Hematopoietic multipotent progenitor cell treated with erythropoietin and hydrocortisone succinate and interleukin-3 and kit ligand, for 4 days (in vitro differentiated cells): ENCODE results near the gene ARSI.
"Not testable (repeated sequence)": the region's sequence is repeated elsewhere in the genome, so short reads cannot be mapped to it uniquely, and the experiment has no call there.

Source experiments
- DNase-seq: peaks from one replicate; pipeline ENCODE4 v3.0.0-alpha.2; 2015

The ARSI gene

DNA sequence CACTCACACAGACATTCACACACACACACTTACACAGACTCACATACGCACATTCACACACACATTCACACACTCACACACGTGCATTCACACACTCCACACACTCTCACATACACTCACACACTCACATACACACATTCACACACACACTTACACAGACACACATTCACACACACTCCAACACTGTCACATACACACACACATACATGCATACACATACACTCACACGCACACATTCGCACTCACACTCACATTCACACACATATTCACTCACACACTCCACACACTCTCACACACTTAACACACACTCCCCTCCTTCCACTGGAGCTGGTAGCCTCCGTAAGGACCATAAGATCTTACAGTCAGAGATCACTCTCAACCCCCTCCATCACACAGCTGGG is 39.3 kb downstream of the ARSI start:
- no peak for DNase-seq

DNA sequence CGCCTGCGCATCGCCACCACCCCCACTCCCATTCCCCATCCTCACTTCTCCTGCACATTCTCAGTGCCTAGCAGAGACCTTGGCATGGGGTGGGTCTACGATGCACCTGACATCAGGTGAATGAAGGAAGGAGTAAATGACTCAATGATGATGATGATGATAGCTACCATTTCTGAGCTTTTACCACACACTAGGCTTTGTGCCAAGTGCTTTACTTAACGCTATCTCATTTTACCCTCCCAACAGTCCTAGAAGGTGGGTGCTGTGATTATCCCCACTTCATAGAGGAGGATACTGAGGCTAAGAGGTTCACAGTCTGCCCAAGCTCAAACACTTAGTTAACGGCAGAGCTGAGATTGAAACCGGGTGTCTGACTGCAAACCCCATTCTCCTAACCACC is 40.2 kb downstream of the ARSI start:
- peak; percentile 28 for DNase-seq

DNA sequence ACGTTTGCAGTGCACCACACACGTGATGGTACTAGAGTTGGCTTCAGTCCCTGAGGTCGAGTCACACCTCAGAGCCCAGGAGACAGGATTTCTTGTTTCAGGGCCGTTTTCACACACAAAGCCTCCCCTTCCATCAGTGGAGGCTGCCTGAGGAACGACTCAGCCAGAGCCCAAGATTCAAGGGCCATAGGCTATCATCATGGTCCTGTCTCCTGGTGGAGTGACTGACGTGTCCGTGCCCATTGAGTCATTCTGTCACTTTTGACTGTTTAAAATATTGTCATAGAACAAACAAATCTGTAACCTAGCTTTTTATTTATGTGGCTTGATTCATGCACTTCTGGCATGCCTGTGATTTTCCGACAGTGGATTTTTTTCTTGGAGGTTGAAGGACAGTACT is 41.5 kb downstream of the ARSI start:
- DNase-seq: no peak

DNA sequence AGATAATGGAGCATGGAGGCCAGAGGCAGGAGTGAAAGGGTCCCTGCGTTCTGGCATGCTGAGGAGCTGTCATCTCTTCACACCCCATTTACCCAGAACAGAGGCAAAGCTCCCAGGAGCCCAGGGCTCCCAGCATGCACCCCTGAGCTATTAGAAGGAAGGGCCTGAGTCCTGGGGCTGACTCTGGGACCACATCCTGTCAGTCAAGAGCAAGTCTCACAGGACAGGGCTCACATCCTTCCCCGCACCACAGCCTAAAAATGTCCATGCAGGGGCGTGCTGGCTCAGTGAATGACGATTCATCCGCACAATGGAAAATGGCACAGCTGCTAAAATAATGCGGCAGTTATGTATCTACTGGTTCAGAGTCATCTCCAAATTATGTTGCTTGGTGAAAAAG is 44.6 kb downstream of the ARSI start:
- no peak for DNase-seq

DNA sequence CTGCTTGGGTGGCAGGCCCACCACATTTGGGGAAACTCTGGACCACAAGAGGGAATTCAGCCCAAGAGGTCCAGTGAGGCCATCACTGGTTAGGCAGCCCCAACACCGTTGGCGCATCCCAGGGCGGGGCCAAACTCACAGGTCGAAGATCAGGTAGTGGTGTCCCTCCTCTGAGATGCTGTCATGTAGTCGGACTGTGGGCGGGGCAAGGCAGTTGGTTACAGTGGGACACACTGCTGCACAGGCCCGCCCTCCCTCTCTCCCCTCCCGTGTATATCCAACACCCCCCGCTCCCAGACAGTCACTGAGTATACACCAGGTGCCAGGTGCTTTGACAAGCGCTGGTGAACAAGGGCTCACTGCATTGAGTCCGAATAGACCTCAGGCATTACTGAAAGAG is 45.3 kb downstream of the ARSI start:
- DNase-seq: no peak

DNA sequence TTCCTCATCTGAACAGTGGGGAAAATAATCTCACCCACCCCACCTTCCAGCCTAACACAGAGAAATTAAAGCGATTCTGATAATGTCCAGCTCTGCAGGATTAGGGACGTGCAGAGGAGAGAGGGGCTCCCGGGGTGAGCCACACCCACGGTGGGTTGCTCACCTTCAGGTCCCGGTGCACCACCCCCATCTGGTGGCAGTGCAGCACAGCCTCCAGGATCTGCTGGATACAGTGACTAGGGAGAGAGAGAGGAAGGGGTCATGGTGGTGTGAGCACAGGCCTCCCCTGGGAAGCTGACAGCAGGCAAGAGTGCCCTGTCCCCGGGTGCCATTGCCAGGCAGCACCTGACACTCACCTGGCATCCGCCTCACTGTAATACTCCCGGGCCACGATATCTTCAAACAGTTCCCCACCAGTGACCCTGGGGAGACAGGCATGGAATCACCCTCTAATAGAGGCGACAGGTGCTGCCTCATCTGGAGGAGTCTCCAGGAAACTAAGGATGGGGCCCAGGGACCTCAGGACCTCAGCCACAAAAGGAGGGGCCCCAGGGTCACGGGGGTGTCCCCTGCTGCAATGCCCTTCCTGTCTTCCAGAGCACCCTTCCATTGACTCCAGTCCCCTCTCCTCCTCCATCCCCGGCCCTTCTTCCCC is 46.2 kb downstream of the ARSI start:
- no peak for DNase-seq

DNA sequence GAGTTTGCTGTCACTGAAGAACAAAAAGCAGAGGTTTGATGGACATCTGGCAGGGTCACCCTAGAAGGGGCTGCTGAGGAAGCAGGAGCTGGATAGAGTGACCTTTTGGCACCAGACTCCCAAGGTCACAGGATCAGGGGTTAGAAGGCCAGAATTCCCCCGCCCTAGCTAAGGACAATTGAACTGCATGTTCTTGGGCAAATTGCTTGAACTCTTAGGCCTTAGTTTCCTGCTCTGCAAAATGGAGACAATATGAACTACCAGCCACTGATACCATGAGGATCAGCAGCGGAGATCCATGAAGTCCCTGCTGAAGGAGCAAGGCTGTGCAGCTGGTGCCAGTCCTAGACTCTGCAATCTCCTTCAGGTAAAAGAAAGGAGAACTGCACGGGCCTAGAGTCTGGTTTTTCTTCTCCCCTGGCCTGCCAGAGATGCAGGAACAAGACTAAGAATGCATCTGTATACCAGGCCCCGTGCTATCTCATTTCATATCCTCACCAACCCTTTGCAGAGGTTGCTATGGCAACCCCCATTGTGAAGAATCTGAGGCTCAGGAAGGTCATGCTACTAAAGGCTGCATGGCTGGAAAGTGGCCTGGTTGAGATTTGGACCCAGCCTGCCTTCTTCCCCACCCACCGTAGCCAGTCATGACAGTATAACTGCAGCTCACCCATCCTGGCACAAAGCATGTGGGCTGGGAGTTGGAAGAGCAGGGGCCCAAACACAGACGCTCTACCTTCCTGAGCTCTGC is 46.9 kb downstream of the ARSI start:
- DNase-seq: peak; percentile 31

DNA sequence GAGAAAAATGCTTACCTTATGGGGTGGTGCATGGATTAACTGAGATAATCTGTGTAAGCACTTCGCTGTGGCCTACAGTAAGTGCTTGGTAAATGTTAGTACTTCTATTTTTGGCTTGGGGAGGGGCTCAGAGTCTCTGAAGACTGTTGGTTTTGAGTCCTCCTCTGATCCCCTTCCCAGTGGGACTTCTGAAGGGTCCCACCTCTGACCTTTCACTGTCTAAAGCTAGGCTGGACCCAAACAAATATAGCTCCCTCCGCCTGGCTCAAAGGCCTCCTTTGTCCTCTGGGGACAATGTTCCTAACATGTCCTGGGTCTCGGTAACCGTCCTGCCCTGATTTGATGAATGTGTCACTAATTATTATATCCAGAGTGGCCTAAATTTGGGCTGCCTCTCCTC is 47.9 kb downstream of the ARSI start:
- DNase-seq: no peak

DNA sequence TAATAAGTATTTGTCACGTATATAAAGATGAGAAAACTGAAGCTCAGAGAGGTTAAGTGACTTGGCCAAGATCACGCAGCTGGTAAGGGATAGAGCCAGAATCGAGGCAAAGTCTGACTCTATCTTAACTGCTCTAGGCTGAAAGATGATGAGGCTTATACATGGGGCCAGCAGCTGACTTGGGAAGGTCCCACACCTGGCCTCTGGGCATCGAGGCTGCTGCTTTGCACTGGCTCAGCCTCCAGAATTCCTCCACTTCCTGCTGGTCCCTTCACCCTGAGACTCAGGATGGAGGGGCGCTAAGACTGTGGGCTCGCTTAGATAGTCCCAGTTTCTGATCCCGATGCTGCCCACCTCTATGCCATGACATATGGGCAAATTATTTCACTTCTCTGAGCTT is 48.3 kb downstream of the ARSI start:
- DNase-seq: no peak

DNA sequence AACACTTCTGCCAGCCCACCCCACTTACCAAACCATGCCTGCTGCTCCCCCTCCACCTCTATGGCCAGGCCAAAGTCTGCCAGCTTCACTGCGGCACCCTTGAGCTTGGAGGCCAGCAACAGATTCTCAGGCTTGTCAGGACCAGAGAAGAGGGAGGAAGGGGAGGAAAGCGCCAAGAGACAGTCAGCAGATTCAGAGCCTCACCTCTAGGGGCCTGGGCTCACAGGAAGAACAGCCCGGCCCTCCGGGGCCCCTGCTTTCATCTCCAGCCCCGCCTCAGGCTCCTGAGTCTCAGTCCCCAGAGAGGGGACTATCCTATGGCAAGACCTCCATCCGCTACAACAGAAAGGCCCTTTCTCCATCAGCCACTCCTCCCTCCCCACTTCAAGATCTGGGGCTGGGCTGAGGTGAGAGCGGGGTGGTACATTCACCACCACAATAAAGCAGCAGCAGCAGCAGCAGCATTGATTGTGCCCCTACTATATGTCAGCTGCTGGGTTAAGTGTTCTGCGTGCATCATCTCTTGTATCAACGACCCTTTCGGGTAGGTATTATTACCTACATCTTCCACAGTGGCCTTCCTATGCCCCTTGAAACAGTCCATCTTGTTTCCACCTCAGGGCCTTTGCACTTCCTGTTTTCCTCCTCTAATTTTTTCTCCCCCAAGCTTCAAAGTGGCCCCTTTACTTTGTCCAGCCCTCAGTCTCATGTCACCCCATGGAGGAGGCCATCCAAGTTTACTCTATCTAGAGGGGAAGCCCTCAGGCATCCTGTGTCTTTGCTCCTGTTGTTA is 49.1 kb downstream of the ARSI start:
- DNase-seq: no peak

DNA sequence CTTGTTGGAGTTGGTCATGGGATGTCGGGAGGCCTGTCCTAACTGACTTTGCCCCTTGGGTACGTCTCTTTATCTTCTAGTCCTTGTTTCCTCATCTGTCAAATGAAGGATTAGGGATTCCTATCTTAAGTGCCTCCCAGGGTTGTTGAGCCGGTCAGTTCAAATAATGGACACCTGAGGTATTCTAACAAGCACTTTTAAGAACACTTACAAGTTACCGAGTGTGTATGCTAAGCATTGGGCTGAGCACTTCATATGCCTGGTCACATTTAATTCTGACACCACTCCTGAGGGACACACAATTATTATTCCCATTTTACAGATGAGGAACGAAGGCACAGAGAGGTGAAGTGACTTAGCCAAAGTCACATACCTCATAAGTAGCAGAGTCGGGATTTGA is 50.2 kb downstream of the ARSI start:
- DNase-seq: no peak

DNA sequence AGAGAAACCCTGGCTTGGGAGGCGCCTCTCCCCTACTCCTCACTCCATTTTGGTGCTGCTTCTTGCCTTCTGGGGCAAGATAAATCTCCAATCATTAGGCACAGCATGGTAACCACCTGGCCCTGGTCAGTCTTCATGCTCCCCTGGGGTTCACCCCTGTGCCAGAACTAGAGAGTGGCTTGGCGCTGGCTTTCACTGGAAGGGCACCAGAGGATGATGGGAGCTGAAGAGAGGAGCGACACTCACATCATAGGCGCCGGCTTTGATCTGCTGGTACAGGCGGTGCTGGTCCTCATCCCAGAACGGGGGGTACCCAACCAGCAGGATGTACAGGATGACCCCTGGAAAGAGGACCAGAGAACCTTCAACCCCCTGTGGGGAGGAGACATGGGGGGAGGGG is 51.2 kb downstream of the ARSI start:
- no peak for DNase-seq

DNA sequence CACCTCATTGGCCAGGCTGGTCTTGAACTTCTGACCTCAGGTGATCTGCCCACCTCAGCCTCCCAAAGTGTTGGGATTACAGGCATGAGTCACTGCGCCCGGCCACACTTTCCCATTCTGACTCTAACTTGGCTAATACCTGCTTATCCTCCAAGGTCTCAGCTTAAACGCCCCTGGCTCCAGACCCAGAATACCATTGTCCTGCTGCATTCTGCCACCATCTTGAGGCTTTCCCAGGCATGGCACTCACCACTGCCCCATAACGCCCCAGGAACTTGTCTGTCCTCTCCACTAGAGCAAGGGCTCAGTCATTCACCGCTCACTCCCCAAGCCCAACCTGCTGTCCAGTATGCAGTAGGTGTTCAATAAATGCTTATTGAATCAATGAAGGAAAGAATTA is 53.0 kb downstream of the ARSI start:
- DNase-seq: no peak

DNA sequence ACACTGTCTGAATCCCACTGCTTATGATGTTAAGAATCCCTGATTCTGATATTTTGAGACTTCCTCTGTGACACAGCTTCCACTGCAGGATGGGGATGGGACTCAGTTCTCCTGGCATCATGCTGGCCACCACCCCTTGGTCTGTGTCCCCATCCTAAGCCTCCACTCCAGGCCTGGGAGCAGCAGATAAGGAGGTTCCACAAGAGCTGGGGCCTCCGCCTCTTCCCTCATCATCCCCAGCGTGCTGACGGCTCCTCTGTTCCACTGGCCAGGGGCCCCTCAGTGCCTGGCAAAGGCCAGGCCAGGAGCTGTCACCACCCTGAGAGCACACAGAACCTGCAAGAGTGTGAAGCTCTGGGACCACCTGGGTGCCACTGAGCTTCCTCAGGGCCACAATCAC is 53.8 kb downstream of the ARSI start:
- peak; percentile 45 for DNase-seq

DNA sequence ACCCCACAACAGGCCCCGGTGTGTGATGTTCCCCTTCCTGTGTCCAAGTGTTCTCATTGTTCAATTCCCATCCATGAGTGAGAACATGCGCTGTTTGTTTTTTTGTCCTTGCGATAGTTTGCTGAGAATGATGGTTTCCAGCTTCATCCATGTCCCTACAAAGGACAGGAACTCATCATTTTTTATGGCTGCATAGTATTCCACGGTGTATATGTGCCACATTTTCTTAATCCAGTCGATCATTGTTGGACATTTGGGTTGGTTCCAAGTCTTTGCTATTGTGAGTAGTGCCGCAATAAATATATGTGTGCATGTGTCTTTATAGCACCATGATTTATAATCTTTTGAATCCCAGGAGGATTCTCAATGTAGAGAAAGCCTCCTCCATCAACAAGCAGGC is 54.2 kb downstream of the ARSI start:
- DNase-seq: not testable (repeated sequence)

DNA sequence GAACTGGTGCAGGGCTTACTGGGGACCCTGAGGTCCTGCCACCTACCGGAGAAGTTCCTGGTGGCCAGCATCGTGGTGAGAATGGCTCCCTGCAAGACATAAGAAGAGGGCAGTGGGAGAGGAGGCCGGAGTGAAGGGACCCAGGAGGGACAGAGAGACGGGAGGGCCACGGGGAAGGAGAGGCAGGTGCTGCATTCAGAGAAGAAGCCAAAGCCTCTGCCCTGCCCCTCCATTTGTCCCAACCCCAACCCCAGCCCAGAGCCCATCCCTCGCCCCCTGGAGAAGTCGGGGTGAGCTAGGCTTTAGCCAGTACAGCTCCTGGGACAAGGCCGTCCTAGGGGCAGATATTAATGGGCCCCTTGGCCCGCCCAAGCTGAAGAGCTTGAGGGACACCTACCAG is 55.0 kb downstream of the ARSI start:
- DNase-seq: no peak

DNA sequence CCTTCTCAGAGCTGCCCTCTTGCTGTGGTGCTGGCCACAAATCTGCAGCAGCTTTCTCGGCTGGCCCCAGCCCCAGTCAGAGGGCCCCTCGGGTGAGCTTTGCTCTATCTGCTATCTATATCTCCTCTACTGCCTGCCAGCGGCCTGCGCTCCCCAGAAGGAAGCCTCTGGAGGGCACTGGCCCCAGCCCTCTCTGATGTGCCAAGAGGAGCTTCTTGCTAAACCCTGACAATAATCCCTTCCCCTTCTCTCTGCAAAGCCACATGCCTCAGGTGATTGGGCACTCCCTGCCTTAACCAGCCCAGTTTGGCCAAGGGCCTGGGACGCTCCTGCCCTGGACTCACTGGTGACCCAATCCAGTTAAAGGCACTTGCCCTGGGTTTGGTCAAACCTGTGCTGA is 55.9 kb downstream of the ARSI start:
- peak; percentile 15 for DNase-seq

DNA sequence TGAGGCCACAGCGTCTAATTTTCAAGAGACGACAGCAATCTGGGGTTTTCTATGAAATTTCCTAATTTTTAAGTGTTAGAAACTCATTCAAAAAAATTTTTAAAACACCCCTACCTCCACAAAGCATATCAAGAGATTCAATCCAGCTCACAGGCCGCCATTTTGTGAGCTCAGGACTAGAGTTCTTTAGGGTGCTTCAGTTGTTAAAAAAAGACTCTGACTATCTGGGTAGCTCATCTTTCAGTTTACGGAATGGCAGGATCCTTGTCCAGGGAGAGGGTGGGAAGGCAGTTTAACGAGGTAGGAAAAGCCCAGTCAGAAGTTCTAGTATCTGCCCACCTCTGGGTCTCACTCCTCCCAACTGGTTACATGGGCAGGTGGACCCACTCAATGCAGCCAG is 56.3 kb downstream of the ARSI start:
- DNase-seq: no peak
